HG03575 (cell line): ENCODE results near the gene PTGER4.
A peak's percentile ranks its signal among the peaks of the same experiment; 100 is the strongest.

Experiments used
- ATAC-seq: cut with Tn5 transposase; IDR thresholded peaks from one replicate; pipeline ENCODE4 v1.9.1; 2021; ENCODE audit not compliant: unreplicated experiment, insufficient number of reproducible peaks, low FRiP score; ENCODE audit errors: extremely low read depth

Gene PTGER4

GRCh38 chr5:40734986-40735385 is 55.3 kb downstream of the PTGER4 start:
- no peak for ATAC-seq

- no peak for ATAC-seq
Observed at GRCh38 chr5:40735609-40736008, 55.9 kb downstream of the PTGER4 start.

GRCh38 chr5:40736103-40736875 is 56.6 kb downstream of the PTGER4 start:
- peak; percentile 67 for ATAC-seq

GRCh38 chr5:40738502-40738901 is 58.8 kb downstream of the PTGER4 start:
- ATAC-seq: no peak
